ENCODE data around the gene SPINK1. TPM values are rescaled to one million over a fixed set of nuclear protein-coding genes. Genes with fewer than 3 reads are reported as not detected.
"Not testable (repeated sequence)": the region's sequence is repeated elsewhere in the genome, so short reads cannot be mapped to it uniquely, and the experiment has no call there.

The SPINK1 gene
- total RNA-seq, 2 experiments from 2014 or later, result not detected

DNA sequence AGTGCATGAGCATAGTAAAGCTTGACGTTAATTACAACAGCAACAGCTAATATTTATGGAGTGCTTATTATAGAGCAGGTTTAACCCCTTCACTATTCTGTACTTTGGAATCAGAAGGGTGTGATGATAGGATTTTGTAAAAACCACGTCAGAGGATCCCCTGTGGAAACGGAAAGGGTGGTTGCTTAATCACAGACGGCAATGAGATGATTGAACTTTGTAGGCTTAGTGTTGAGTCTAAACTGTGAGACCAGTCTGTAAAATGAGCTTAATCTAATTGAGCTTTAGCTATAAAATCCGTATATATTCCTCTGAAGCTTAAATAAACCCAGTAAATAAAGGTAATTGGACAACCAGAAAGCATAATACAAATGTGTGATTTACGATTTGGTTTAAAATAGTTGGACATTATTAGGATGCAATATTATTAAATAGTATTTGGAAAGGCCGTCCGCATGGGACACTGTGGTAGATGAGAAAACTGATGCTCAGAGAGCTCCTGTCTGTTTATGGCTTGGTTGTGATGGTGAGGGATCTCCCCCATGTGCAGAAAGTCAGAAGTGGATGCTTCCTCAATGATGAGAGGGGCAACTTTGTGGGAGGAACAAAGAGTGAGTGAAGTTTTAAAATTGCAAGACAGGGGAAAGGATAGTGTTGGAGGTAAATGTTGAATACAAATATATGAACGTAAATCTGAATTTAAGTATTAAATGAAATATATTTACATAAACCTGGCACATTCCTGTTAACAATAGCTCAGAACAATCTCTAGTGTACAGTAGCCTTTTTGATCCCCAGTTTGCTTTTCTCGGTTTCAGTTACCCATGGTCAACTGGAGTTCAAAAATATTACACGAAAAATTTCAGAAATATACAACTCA is 23.7 kb upstream of the SPINK1 start:
- CTCF ChIA-PET, result no interaction called here
- POLR2A ChIA-PET, result no interaction called here

DNA sequence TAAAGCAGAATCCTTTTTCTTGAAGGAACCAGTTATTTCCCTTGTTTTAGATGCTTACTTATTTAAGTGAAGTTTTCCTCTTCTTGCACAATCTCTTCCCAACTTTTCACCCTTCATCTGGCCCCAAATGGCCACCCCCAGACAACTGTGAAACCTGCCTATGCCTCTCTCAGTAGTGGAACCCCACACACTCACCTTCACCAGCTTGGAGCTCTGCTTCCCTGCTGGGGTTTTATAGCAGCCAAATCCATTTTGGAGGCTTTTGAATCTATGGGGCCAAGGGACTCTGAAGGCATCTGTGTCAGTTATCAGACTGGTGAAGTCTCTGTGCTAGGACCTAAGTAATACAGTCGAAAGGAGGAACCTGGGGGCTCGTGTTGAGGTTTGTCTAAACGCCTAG is 22.9 kb upstream of the SPINK1 start:
- POLR2A ChIA-PET, result no interaction called here
- CTCF ChIA-PET, result interaction anchor here (0.6 kb wide), 1 partner anchor 565 kb away, joined by 4 read pairs; no protein-coding TSS in a partner anchor

DNA sequence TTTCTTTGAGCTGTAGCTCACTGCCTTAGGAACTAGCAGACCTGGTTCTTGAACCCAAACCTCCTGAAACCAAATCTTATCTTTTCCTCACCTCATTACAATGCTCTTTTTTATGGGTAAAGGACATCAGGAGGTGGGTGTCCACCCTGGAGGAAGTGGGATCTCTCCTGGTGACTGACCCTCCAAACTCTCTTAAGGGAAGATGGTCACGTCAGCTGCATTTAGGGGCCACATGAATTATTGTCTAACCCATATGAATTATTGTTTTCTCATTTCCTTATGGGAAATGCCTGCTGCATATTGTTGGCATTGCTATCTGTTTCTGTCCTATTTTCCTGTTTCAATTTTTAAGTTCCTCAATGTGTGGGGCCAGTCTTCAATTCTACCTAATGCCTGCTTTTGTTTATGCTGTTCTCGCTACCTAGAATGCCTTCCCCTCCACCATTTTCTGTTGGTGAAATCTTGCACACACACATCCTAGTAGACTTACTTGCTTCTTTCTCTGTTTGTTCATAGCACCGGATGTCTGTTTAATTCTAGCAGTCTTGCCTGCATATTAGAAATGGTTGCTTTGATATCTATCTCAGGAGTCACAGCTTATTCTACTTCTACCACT is 22.0 kb upstream of the SPINK1 start:
- ChIA-PET CTCF (no interaction called here), POLR2A (no interaction called here)

DNA sequence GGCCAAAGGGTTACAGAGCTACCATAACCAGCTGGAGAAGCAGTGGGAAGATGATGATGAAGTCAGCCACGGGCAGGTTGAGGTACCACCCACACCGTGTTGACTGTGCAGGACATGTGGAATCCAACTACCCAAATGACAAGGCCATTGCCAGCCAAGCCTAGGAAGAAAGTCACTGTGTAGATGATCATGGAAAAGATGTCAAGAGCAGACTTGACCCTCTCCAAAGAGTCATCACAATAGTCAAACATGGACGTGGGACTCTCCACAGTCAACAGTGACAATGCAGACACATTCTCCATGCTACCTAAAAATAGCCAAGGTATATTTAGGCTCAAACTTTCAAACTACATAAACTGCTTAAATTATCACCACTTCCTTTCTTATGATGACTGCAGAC is 20.9 kb upstream of the SPINK1 start:
- ChIA-PET CTCF (no interaction called here), POLR2A (no interaction called here)

DNA sequence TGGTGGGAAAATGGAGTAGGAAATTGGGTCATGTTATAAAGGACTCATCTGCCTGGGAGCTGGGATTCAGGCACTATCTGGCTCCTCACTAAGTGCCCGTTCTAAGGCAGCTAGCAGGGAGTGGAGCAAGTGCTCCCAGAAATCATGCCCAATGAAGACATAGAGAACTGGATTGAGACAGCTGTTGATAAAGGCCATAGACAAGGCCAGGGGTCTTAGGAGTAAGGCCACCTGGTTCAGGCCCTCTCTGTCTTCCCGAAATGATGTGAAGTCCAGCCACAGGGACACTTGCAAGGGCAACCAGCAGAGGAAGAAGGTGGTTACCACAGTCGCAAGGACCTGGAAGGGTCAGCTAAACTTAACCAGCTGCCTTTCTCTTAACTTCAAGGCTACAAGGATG is 20.1 kb upstream of the SPINK1 start:
- CTCF ChIA-PET, result no interaction called here
- POLR2A ChIA-PET, result no interaction called here

DNA sequence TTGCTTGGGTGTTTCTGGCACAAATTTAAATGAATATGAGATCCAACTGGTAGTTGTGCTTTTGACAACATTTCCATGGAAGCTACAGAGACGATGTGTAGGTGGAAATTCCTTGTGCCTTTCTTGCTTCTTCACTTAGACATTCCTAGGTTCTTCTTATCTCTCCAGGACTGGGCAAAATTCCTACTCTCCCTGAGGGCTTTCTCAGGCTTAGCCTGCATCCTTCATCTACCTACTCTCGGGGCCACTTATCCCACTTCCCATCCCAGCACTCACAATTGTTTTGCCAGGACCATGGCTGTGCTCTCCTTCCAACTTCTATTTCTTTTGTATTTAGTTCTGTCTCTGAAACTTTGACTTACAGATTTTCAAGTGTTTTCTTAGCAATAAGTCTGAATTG is 17.8 kb upstream of the SPINK1 start:
- ChIA-PET POLR2A (no interaction called here), CTCF (no interaction called here)

DNA sequence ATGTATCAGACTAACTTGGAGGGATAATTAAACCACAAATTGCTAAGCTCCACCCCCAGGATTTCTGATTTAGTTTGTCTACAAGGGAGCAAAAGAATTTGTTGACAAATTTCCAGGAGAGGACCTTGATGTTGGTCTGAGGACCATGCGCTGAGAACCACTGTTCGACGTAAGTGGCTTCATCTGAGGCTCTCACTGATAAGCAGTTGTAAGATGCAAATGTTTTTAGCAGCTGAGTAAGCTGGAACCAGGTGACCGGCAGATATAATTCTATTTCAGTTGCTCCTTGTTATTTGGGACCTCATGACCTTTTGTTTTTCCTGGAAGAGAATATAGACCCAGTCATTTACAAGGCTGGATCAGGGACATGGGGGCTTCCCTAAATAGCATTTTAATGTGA is 14.1 kb upstream of the SPINK1 start:
- ChIA-PET CTCF (no interaction called here), POLR2A (no interaction called here)

DNA sequence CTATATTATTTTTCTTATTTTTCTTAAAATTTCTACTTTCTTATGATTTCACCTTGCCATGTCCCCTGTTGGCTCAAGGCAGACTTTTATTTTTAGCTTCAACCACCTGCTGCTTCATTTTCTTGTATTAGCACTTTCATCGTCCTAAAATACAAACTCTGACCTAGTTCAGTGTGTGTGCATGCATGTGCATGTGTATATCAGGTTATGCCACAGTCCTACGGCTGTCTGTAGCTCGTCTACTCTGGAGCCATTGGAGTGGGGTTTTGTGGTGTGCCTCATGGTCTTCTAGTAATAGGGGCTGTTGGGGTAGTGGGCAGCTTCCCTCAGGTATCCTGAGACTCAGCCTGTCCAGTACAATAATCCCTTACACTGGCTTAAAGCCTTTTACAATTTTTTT is 13.4 kb upstream of the SPINK1 start:
- ChIA-PET CTCF (no interaction called here), POLR2A (no interaction called here)

DNA sequence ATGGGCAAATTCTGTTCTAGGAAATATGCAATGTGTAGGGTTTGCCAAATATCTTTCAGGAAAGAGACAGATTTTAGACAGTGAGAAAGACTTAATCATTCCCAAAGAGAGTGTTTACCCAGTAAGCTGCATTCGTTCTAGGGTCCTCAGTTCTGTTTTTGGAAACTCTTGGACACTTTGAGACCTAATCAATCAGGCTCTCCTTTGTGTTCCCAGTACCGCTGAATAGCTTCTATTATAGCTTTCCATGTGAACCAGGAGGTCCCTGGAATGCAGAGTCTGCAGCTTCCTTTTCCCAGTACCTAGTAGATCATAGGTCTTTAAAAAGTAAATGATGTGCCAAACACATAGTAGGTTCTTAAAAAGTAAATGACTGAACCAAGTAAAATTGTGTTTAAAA is 11.4 kb upstream of the SPINK1 start:
- POLR2A ChIA-PET, result no interaction called here
- CTCF ChIA-PET, result no interaction called here

DNA sequence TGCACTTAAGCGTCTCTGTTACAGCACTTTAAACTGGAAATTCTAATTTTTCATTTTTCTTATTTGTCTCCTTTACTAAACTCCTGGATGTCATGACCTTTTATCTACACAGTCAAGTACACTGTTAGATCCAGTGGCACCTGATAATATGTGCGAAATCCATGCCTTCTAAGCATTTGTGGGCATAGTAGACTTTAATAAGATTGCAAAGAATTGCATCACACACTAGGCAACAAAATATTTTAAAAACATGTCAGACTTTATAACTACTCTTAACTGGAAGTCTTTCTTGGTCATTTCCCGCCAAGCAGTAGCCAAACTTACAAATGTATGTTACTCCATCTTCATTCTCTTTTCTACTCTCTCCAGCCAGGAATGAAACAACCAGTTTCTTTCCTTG is 5.0 kb upstream of the SPINK1 start:
- POLR2A ChIA-PET, result no interaction called here
- CTCF ChIA-PET, result no interaction called here

DNA sequence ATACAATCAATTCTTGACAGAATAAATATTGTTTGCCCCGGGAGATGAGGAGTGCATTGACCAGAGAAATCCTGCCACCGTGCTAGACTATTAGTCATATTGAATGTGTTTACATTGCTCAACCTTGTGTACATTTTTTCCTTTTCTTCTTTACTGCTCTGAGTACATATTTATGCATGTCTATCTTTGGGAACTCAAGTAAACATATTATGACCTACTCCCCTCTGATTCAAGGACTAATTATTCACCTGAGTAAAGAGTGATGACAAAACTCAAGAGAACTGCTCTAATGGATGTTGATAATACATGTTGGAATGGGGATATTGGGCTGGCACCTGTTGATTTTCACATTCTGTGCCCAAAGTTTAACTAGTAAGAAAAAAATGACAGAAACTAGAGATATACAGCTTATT is 3.9 kb upstream of the SPINK1 start:
- ChIA-PET CTCF (no interaction called here), POLR2A (no interaction called here)

DNA sequence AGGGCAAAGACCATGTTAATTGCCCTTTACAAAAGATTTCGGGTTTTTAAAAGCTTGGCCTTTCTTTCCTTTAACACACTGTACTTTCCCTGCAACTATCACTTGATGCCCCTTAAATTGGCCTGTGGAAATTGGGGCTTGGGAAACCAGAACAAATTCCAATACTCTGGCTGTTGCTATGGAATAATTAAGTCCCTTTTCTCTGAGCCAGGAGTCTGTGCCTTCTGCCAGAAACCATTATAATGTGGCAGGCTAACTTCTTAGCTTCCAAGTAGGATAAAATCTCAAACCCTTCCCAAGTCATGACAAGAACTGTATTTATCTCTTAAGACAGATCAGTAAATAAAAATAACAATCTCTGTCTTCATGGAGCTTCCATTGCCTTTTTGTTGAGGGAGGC is 1.1 kb upstream of the SPINK1 start:
- POLR2A ChIA-PET, result no interaction called here
- CTCF ChIA-PET, result no interaction called here

DNA sequence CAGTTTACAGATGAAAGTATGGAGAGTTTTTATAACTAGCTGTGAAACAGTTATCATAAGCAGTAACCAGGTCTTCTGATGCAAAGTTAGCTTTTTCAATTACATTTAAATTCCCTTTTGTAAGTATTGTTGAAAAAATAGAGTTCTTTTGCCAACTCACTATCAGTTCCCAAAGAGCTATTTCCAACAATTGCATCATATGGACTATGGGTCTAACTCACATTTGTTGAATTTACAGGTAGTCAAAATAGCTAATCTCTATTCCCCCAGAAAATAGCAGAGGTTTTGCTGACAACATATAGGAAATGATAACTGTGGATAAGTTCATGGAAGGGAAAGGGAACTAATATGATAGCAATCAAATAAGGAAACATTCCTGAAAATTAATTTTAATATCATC is 1.4 kb downstream of the SPINK1 start:
- ChIA-PET CTCF (no interaction called here), POLR2A (no interaction called here)

DNA sequence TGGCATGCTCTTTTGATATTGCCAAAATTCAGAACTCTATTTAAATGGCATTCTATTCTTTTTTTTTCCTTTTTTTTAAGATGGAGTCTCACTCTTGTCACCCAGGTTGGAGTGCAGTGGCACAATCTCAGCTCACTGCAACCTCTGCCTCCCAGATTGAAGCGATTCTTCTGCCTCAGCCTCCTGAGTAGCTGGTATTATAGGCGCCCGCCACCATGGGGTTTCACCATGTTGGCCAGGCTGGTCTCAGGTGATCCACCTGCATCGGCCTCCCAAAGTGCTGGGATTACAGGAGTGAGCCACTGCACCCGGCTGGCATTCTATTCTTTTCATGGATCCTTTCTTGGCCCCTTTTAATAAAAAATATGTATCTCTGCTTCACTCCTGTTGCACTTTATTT is 4.5 kb downstream of the SPINK1 start:
- CTCF ChIA-PET, POLR2A ChIA-PET: not testable (repeated sequence)

DNA sequence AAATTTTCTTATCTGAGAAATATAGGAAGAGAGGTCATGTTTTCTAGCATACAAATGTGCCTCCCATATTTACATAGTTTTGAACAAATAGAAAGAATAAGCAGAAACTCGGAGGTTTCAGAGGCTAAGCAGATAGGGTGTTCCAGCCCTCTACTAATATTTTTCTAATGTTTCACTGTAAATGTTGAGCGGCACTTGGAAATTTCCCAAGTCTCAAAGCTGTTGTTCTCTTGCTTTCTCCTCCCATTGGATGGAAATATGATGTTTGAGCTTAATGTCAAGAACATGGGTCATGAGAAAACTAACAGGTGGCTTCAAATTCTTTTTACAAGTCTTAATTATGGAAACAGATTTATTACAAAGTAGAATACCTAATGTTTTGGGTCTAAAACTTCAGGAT is 5.1 kb downstream of the SPINK1 start:
- CTCF ChIA-PET, result no interaction called here
- POLR2A ChIA-PET, result no interaction called here

DNA sequence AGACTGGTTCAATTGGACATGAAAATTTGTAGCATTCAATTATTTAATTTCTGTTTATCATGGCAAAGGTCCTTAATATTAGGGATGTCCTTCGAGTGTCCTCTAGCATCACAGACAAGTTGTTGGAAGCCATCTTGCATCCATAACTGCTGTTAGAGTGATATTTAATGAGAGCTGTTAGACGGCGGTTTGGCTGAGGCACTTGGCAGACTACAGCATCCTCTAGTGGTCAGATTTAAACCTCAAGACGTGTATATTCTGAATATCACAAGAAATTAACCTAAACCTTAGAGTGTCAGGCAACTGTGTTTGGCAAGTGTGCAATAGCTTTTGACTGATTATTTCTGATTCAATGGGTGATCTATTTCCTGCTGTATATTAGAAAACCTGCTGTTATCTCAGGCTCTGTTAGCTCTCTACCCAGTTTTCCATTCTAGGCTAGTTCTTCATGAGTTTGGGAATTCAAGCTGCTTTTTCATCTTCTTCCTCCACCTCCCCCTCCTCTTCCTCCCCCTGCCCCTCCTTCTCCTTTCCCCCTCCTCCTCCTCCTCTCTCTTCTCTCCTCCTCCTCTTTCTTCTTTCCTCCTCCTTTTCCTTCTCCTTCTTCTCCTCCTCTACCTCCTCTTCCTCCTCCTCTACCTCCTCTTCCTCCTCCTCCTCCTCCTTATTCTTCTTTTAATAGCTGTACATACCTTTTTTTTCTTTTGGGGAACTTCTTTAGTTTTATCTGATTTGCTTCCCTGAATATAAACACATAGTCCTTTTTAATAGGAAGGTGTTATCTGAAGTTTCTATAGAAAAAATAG is 8.6 kb downstream of the SPINK1 start:
- POLR2A ChIA-PET, result no interaction called here
- CTCF ChIA-PET, result interaction anchor here (0.6 to 2.0 kb wide), 6 partner anchors 18 to 397 kb away, joined by 3 to 19 read pairs (median 4); no protein-coding TSS in a partner anchor

DNA sequence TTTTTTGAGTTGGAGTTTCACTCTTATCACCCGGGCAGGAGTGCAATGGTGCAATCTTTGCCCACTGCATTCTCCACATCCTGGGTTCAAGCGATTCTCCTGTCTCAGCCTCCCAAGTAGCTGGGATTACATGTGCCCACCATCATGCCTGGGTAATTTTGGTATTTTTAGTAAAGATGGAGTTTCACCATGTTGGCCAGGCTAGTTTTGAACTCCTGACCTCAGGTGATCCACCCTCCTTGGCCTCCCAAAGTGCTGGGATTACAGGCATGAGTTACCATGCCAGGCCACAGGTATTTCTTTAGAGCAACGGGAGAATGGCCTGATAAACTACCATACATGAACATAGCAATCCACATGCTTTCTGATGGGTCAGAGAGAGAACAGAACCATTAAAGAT is 9.2 kb downstream of the SPINK1 start:
- ChIA-PET CTCF (interaction anchor here (1.3 to 2.0 kb wide), 4 partner anchors 17 to 201 kb away, joined by 4 to 19 read pairs (median 6); no protein-coding TSS in a partner anchor), POLR2A (interaction anchor here (0.6 kb wide), 1 partner anchor 734 kb away, joined by 3 read pairs; no protein-coding TSS in a partner anchor)

DNA sequence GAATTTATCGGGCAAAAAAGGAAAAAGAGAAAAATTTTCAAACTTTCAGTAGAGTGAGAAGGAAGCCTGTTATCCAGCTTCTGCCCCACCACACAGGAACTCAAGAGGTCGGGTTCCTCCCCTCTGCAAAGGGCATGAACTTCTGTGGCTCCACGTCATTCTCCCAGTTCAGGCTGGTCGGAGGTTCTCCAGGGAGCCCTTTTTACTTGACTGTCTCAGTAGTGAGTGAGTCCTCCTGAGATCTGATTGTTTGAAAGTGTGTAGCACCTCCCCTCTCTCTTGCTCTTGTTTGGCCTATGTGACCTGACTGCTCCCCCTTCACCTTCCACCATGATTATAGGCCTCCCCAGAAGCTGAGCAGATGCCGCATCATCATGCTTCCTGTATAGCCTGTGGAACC is 9.7 kb downstream of the SPINK1 start:
- CTCF ChIA-PET, result interaction anchor here (1.6 to 2.0 kb wide), 3 partner anchors 17 to 193 kb away, joined by 5 to 19 read pairs (median 8); no protein-coding TSS in a partner anchor
- POLR2A ChIA-PET, result interaction anchor here (0.6 kb wide), 1 partner anchor 734 kb away, joined by 3 read pairs; no protein-coding TSS in a partner anchor

DNA sequence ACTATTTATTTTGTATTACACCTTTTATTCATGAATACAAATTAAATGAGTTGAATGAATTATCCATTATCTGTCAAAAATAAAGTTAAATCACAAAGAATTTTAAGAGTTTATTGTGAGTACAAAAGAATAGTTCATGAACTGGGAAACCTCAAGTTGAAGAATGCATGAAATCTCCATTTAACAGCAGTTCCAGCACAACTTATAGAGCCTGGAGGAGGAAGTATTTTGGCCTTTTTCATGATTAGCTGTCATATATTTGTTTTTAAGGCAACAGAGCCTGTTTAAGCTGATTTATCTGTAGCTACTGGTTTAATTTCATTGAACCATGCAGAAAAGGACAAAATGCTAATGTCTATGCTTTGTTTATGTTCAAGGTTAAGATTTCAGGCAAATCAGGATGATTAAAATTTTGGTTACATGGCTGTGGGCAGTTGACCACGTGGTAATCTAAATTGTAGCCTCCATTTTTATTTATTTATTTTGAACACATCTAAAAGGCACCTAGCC is 12.2 kb downstream of the SPINK1 start:
- CTCF ChIA-PET, result no interaction called here
- POLR2A ChIA-PET, result no interaction called here

DNA sequence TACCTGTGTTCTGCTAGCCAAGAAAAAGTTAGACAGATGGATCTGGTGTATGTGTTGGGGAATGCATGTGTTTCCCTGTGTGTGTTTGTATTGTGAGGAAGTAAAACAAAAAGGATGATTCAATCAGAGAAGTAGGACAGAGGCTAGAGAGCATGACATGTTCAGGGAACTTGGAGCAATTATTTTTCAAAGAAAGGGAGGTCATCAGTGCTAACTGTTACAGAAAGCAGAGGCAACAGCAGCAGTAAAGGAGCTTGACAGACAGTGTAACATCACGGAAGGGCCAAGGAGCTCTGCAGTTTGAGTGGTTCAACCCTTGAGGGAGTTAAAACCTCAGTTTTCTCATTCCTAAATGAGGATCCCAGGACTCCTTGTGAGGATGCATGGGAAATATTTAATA is 13.2 kb downstream of the SPINK1 start:
- CTCF ChIA-PET, result interaction anchor here (0.6 kb wide), 1 partner anchor 191 kb away, joined by 3 read pairs; no protein-coding TSS in a partner anchor
- POLR2A ChIA-PET, result no interaction called here
